Measurements from ENCODE around the gene CACNA2D4.

Gene CACNA2D4

DNA sequence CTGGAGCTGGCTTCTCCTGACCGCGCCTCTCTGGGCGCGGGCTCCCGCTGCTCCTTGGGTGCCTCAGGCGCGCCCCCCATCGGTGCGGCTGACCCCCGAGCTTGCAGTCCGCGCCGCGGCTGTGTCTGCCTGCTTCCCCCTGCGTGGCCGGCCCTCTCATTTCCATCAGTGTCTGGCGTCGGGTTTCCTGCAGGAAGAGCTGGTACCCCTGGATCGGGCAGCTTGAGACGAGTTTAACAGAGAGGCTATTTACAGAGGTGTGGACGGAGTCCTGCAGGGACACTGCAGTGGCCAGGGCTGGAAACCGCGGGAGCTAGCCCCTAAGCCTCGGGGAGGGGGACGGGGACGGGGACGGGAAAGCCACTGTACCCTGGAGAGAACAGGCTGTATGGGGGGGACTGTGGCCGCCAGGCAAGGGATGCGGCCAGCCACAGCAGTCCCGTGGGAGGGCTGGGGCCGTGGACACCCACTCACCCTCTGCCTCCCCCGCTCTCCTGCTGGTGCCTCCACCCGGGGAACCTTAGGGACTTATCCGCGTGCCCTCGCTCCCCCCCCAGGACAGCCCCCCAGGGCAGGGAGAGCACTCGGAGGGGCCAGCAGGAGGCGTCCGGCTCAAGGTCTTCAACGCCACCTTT is 3.7 kb upstream of the CACNA2D4 start:
- in situ Hi-C loops (cut with MboI; ENCODE audit: low sequenced_read_pairs) = no loop called here

DNA sequence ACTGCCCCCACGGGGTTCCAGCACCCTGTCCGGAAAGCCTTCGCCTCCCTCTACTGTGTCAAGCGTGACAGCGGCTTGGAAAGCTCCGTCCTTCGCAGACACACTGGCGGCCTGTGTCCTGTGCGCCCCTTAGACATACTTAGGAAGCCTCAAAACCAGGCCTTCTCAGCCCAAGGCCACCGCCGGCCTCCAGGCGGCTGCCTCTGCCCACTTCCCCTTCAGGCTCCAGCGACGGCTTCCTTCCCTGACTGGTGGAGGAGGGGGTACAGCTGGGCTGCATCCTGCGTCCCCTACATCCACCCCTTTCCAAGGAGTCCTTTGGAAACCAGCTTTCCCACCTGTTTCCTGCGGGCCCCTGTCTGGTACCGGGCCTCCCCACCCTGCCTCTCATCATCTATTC is 2.5 kb upstream of the CACNA2D4 start:
- in situ Hi-C loops (cut with MboI; ENCODE audit: low sequenced_read_pairs) = no loop called here

DNA sequence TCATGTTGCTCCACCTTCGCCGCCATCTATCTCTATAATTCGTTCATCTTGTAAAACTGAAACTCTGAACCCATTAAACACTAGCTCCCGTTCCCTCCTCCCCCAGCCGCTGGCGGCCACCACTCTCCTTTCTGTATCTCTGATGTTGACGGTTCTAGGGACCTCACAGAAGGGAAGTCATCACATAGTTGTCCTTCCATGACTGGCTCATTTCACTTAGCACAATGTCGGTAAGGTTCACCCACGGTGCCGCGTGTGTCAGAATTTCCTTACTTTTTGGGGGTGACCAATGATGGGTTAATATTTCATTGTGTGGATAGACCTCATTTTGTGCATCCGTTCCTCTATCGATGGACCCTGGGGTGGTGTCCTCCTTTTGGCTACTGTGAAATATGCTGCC is 2.0 kb upstream of the CACNA2D4 start:
- in situ Hi-C loops (cut with MboI; ENCODE audit: low sequenced_read_pairs) = no loop called here

DNA sequence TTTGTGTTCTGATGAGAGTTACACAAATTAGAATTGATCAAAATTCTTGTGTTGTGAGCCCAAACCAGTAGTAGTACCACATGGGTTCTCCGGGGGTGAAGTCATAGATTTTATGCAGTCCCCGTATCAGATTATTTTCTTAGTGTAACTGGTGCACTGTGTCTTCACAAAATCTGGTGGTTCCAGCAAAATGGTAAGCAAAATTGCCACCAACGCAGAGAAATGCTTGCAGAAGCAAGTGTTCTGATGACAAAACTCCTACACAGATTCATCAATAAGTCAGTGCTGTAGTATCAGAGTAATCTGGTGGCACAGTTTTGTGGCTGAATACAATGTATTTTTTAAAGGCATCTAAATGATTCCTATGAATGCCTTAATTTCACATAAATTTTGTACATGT is 1.3 kb upstream of the CACNA2D4 start:
- in situ Hi-C loops (cut with MboI; ENCODE audit: low sequenced_read_pairs) = no loop called here

DNA sequence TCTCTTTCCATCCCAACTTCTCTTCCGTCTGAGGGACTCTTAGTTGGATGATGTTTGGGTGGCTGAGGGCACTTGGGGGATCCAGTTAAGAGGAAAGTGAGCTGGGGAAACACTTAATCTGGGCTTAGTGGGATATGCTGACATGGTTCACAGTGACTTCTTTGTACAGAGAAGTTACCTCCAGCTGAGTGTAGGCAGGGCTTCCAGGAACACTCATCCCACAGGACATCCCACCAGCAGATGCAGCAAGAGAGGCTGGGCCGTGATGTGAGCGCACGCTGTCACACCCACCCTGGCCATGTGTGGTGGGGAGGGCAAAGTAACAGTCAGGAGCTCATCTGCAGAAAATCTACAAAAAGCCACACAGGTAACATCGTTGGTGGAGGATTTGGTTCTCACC is 832 bp upstream of the CACNA2D4 start:
- in situ Hi-C loops (cut with MboI; ENCODE audit: low sequenced_read_pairs) = no loop called here

DNA sequence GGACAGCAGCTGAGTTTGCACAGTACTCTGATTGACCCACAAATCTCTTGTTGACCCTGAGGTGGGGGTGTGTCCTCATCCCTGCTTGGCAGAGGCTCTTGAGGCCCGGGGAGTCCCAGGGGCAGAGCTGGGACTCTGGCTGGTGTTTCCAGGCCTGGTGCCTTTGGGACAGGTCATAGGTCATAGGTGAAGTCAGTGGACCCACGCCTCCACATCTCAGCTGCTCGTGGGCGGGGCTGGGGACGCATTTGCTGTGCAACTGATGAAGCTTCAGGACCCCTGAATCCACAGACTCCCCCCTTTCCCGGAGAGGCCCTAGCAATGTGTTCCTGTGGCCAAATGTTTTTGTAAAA is 408 bp upstream of the CACNA2D4 start:
- in situ Hi-C loops (cut with MboI; ENCODE audit: low sequenced_read_pairs) = no loop called here

DNA sequence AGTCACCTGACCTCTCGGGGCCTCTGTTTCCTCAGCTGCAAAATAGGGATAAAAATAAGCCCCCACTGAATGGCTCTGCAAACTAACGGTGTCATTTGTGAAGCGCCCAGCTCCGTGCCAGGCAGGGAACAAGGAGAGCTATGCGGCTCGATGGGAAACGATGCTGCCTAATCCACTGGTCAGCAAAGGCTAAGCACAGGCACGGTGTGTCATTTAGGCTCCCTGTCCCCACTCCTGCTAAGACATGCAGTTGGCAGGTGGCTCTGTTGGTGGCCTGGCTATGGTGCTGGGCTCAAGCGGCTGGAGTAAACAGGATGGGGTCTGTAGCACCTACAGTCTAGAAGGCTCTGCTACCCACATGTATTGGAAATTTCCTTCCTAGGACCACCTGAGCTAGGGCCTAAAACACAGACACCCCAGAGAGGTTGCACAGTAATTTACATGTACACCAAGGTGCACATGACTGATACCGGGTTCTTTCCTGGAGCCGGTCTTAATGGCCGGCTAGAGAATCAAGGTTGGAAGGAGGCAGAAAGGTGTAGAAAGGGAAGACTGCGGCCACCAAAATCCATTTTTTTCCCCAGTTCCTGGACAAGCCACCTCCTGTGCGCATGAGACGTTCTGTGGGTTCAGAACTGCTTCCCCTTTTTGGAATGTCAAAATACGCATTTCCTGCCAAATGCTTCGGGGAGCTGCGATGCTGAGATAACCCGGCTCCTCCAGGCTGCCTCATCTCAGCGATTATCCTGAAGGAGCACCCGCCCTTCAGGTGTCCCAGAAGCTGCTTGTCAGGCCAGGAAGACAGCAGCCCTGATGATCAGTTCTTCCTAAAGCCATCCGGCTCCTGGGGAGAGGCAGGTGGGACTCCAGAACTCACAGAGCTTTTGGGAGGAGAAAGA is 1.0 kb downstream of the CACNA2D4 start:
- in situ Hi-C loops (cut with MboI; ENCODE audit: low sequenced_read_pairs) = no loop called here

DNA sequence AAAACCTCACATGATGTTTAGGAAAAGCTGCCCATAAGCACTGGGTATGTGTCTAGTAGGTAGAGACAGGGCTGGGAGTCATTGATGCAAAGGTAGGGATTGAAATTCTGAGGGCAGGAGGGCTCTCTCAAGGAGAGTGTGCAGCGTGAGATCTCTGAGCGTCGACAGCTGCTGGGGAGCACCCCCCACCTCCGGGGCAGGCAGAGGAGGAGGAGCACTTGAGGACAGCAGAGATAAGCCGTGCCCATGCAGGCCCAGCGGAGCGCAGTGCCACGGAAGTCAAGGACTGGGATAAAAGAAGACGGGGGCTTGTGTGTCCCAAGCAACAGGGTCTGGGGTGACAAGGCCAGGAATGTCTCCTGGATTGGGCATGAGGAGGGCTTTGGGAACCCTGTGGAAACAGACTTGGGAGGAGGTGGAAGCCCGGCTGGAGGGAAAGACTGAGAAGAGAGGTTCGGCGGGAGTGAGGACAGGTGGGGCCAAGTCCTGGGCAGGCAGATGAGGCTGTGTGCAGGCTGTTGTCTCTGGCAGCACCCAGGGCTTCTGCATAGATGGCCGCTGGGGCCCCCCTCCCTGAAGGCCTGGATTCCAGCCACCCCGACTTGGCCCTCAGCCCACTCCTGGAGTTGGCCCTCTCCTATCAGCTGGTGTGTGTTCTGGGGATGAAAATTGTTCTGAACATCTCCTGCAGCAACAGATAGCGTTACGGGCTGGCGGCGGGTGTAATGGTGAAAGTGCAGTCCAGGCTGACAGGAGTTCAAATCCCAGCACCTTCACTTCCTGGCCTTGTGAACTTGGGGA is 1.9 kb downstream of the CACNA2D4 start:
- in situ Hi-C loops (cut with MboI; ENCODE audit: low sequenced_read_pairs) = no loop called here

DNA sequence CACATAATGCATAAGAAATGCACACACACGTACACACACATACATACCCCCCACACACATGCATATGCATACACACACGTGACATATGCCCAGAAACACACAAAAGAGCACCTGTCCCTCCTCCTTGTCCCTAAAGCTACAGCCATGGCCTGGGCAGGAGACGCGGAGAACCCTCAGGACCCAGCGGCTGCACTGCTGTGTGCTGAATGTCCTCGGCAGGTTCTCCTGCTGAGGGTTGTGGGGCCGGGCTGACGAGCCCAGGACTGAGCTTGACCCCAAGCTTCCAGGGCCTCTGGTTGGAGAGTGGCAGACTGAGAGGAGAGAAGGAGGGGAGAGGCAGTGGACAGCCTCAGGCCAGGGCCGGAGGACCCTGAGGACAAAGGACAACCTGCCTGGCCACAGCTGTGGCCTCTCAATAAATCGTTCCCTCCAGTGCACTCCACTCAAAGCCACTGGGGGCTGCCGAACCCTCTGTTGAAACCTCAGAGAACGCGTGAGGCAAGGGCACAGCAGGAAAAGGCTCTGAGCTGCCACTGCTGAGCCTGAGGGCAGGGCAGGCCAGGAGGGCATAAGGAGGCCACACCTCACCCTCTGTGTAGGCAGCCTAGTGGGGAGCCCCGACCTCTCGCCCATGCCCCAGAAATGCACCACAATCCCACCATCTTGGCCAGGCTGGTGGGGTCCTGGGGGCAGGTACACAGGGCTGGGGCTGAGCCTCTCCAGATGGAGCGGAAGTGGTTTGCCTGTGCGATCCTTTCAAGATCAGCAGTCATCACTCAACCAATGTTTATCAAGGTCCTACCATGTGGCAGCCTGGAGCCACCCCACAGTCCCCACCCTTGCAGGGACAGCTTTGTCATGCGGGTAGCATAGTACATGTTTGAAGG is 3.1 kb downstream of the CACNA2D4 start:
- in situ Hi-C loops (cut with MboI; ENCODE audit: low sequenced_read_pairs) = no loop called here

DNA sequence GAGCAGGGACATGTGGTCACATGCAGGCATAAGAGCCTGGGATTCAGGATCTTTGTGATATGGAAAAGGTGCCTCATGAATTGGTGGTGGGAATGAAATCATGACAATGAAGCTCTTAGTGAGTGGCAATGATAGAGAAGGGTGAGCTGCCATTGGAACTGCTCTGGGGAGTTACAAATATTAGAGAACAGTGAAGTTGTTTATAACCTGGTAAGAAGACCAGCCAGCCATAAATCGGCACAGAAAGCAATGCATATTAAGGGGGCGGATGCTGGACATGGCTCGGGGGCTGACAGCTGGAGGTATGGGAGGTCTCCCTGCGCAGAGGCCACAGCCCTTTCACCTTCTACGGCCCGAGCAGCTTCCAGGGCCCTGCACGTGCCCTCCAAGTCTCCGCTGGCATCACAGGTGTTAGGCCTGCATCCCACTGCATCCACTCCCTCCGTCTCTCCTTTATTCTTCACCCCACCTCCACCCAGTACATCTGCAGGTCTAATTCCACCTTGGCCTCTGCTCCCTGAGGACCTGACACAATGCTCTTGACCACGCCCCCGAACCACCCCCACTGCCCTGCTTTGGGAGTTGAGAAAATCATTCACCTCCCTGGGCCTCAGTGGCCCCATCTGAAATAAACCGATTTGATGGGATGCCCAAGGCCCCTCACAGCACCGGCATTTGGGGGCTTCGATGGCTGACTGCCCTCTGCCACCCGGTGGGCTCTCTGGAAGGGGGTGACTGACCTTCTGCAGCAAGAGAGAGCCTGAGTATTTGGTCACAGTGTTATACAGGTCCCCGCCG is 4.1 kb downstream of the CACNA2D4 start:
- in situ Hi-C loops (cut with MboI; ENCODE audit: low sequenced_read_pairs) = no loop called here

DNA sequence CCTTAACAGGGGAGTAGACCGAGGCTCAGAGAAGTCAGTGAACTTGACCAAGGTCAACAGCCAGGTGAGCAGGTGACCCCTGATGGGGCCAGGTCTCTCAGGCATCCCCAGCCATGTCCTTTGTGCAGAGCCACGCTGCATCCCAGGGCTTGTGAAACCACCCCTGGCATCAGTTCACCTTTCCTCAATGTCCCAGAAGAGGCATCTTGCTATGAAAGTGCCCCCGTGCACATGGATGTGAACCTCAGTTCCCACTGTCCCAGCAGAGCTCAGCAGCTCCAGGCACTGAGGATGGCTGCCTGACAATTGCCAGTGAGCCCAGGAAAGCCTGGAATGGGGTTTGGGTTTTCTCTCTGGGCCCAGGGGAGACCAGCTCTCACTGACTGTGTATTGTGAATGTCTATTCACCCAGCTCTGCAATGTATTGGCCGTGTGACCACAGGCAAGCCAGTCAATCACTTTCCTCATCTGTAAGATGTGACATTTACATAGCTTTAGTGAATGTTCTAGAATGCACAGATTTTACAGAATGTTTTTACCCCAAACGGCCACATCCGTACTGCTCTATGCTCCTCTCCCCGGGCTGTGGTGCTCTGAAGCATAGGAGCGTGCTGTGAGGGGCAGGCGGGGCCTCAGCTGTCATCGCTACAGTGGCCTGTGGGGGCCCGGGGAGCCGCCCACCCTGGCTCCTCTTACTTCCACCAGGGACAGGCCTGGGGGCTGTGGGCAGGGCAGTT is 4.9 kb downstream of the CACNA2D4 start:
- in situ Hi-C loops (cut with MboI; ENCODE audit: low sequenced_read_pairs) = no loop called here

DNA sequence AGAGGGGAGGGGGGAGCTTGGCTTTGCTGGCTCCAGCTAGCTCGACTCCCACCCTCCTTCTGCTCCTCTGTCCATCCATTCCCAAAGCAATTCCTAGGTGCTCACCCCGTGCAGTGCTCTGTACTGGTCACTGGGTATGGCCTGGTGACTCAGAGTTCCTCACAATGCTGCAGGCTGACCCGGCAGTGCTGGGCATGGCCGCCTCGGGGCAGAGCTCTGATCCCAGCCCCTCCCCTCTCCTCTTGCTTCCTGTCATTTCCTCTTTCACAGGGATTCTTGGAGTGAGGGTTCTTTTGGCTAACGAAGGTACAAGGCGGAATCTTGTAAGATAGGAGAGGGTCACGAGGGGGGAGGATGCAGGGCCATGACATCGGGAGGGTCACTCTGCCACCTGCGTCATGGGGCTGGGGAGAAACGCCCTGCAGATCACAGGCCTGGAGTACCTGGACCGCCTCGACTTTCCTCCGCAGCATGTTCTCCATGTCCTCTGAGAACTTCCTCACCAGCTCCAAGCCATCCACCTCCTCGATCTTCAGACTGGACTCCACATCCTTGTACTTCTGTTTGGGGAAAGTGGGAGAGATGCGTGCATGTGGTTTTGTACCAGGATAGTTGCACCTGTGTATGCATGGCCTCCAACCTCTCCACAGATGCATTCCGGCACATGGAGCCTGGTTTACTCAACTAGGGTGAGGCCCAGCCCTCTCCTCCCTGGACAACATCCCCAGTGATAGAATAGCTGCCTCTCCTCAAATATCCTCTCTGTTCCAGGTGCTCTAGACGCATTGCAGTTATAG is 5.7 kb downstream of the CACNA2D4 start:
- in situ Hi-C loops (cut with MboI; ENCODE audit: low sequenced_read_pairs) = no loop called here

DNA sequence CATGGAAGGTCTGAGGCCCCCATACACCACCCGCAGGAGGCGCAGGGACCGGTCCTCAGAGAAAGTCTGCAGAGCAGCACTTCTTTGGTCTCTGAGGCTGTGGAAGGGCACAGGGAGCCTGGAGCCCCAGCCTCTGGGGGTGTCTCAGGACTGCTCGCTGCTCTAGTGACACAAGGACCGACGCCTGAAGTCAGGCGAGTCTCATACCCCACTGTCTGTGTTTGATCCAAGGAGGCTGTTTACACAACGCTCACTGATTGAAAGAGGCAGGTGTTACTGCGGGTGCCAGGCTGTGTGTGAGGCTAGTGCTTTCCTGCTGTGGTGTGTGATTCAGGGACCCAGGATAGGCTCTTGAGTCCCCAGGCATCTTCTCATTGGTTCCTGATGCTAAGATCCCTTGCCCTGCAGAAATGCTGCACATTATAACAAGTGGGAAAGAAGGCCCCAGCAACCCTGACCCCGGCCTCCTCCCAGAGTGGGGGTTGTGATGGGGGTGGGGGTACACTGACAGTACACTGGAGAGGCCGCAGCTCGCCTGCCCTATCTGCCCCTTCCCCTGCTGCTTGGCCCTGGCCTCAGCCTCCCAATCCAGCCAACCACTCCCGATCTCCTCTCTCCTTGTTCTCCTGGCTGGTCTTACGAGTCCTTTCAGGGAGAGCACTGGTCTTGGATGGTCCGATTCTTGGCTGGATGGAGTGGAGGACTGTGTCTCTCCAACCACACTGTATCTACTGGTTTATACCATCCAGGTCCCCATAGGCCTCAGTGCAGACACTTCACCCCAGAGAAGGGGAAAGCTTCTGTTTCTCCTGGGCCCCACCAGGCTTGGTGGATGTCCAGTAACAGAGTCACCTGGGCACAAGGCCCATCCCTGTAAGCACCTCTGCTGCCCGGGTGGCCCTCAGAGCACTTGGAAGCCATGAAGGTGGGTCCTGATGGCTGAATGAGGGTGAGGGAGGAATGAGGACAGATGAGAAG is 6.6 kb downstream of the CACNA2D4 start:
- in situ Hi-C loops (cut with MboI; ENCODE audit: low sequenced_read_pairs) = no loop called here

DNA sequence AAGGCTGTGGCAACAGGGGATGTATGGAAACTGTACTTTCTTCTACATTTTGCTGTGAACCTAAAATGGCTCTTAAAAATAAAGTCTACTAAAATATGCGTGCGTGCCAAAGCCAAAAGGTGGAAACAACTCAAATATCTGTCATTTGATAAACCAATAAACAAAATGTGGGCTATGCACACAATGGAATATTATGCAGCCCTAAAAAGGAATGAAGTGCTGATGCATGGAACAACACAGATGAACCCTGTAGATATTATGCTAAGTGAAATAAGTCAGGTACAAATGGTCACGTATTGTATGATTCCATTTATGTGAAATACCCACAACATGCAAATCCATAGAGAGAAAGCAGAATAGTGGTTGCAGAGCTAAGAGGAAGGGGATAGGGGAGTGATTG is 8.0 kb downstream of the CACNA2D4 start:
- in situ Hi-C loops (cut with MboI; ENCODE audit: low sequenced_read_pairs) = no loop called here

DNA sequence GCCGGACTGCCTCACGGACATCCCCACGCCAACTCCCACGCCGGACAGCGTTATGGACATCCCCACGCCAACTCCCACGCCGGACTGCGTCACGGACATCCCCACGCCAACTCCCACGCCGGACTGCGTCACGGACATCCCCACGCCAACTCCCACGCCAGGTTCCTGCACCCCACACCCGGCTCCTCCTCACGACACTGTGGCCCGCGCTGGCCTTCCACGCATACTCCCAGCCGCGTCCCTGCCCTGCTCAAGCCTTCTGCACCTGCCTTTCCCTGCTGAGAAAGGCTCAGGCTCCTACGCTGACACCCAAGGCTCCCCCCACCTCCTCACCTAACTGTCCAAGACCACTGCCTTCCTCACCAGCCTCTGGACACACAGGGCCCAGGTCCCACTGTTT is 9.7 kb downstream of the CACNA2D4 start:
- in situ Hi-C loops (cut with MboI; ENCODE audit: low sequenced_read_pairs) = no loop called here

DNA sequence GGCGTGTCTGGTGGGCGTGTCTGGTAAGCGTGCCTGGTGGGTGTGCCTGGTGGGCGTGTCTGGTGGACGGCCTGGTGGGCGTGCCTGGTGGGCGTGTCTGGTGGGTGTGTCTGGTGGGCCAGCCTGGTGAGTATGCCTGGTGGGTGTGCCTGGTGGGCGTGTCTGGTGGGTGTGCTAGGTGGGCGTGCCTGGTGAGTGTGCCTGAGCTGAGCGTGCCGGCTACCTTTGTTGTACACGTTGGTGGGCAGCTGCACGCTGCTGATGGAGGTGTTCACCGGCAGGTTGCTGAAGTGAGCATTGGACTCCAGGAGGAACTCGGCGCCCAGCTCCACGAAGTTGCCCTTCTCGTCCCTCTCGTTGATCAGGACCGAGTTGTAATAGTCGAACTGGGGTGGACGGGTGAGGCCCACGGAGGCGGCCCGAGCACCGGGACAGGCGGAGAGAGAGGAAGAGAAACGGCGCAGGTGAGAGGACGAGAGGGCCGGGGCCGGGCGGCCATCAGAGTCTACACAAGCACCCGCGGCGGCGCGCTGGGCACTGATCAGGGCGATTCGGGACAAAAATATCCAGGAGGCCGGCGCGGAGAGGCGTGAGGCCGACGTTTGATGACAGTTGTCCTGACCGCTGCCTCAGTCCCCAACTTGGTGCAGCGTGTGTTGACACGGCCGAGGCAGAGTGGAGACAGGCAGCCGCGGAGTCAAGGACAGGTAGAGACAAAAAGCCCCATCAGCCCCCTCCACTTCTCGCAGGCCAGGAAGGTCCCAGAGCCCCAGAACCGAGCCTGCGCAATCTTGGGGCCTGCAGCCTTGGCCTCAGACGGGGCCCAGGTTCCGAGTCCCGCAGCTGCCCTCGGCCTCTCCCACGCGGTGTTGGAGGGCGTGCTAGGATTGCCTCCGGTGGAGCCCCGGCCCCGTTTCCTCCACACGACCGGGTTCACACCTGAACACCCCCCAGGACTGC is 10.5 kb downstream of the CACNA2D4 start:
- in situ Hi-C loops (cut with MboI; ENCODE audit: low sequenced_read_pairs) = no loop called here
